Measurements from ENCODE around the gene TMPRSS4. TPM values are rescaled to one million over a fixed set of nuclear protein-coding genes. Genes with fewer than 3 reads are reported as not detected.

TMPRSS4 gene
- total RNA-seq = 100 to 1,000 TPM; 255 to 318 TPM
- long read RNA-seq, full-length matches to known transcripts = 192 of 315 reads
- long read RNA-seq, partial matches to known transcripts = 90 of 315 reads
- long read RNA-seq, other reads (novel, unspliced or antisense) = 33 of 315 reads

- intact Hi-C loops (cut with DNase I, micrococcal nuclease) = no loop called here
- ATAC-seq = peak; percentile 78
Observed at GRCh38 chr11:118076754-118077281, at the start of gene TMPRSS4. TSS of gene TMPRSS4 (plus strand) at chr11:118077078. CDS start at chr11:118077303, 225 bp downstream.

GRCh38 chr11:118027694-118028093, 49.2 kb upstream of the TMPRSS4 start:
- intact Hi-C loops (cut with DNase I, micrococcal nuclease) = no loop called here
- no peak for ATAC-seq
- DNase-seq = no peak

More at GRCh38 chr11:118076754-118077281, at the start of gene TMPRSS4:
- peak; percentile 90 to 95 for DNase-seq

GRCh38 chr11:118028626-118029025, 48.3 kb upstream of the TMPRSS4 start:
- no peak for ATAC-seq
- DNase-seq = no peak
- intact Hi-C loops (cut with DNase I, micrococcal nuclease) = no loop called here

GRCh38 chr11:118033443-118033842, 43.4 kb upstream of the TMPRSS4 start:
- intact Hi-C loops (cut with DNase I, micrococcal nuclease) = no loop called here
- DNase-seq (no peak), ATAC-seq (no peak)

- ATAC-seq (no peak), DNase-seq (no peak)
- intact Hi-C loops (cut with DNase I, micrococcal nuclease) = no loop called here
Observed at GRCh38 chr11:118042141-118042540, 34.7 kb upstream of the TMPRSS4 start.

GRCh38 chr11:118042796-118043195, 34.1 kb upstream of the TMPRSS4 start:
- no peak for ATAC-seq

GRCh38 chr11:118045191-118045590, 31.7 kb upstream of the TMPRSS4 start:
- no peak for ATAC-seq
- intact Hi-C loops (cut with DNase I, micrococcal nuclease) = no loop called here
- DNase-seq = no peak

More at GRCh38 chr11:118042796-118043195, 34.1 kb upstream of the TMPRSS4 start:
- intact Hi-C loops (cut with DNase I, micrococcal nuclease) = no loop called here
- no peak for DNase-seq

GRCh38 chr11:118046051-118046963, 30.6 kb upstream of the TMPRSS4 start:
- no peak for DNase-seq
- intact Hi-C loops (cut with DNase I, micrococcal nuclease) = no loop called here
- no peak for ATAC-seq

- ATAC-seq = no peak
- intact Hi-C loops (cut with DNase I, micrococcal nuclease) = no loop called here
- no peak for DNase-seq
Observed at GRCh38 chr11:118046964-118047700, 29.7 kb upstream of the TMPRSS4 start.

GRCh38 chr11:118047749-118048148, 29.1 kb upstream of the TMPRSS4 start:
- no peak for DNase-seq
- intact Hi-C loops (cut with DNase I, micrococcal nuclease) = no loop called here

GRCh38 chr11:118048472-118049370, 28.2 kb upstream of the TMPRSS4 start:
- DNase-seq = no peak
- ATAC-seq = no peak
- intact Hi-C loops (cut with DNase I, micrococcal nuclease) = no loop called here

More at GRCh38 chr11:118047749-118048148, 29.1 kb upstream of the TMPRSS4 start:
- no peak for ATAC-seq

GRCh38 chr11:118049771-118050170, 27.1 kb upstream of the TMPRSS4 start:
- no peak for ATAC-seq
- intact Hi-C loops (cut with DNase I, micrococcal nuclease) = loop anchor here in 1 of 2 donors (10.0 kb wide), 3 partner anchors 105 to 245 kb away; no protein-coding TSS in a partner anchor
- DNase-seq = no peak

- intact Hi-C loops (cut with DNase I, micrococcal nuclease) = loop anchor here in 1 of 2 donors (10.0 kb wide), 3 partner anchors 106 to 246 kb away; no protein-coding TSS in a partner anchor
- DNase-seq = no peak
- ATAC-seq = no peak
Observed at GRCh38 chr11:118050208-118050891, 26.5 kb upstream of the TMPRSS4 start.

GRCh38 chr11:118051136-118051610, 25.7 kb upstream of the TMPRSS4 start:
- intact Hi-C loops (cut with DNase I, micrococcal nuclease) = loop anchor here in 1 of 2 donors (10.0 kb wide), 3 partner anchors 106 to 246 kb away; no protein-coding TSS in a partner anchor
- ATAC-seq (no peak), DNase-seq (no peak)

- DNase-seq (no peak), ATAC-seq (peak; percentile 22)
- intact Hi-C loops (cut with DNase I, micrococcal nuclease) = loop anchor here in 1 of 2 donors (10.0 kb wide), 3 partner anchors 107 to 247 kb away; no protein-coding TSS in a partner anchor
Observed at GRCh38 chr11:118051611-118052461, 25.0 kb upstream of the TMPRSS4 start.

GRCh38 chr11:118052581-118053206, 24.2 kb upstream of the TMPRSS4 start:
- intact Hi-C loops (cut with DNase I, micrococcal nuclease) = loop anchor here in 1 of 2 donors (10.0 kb wide), 3 partner anchors 108 to 248 kb away; no protein-coding TSS in a partner anchor
- ATAC-seq (no peak), DNase-seq (no peak)

All from left colon (tissue), 2 donors.